Measurements from ENCODE around the gene PDYN. TPM values are rescaled to one million over a fixed set of nuclear protein-coding genes. Genes with fewer than 3 reads are reported as not detected.

The PDYN gene
- polyA plus RNA-seq, 3 donors, result not detected

- WGBS (ENCODE audit: insufficient coverage), result no CpG with 5 or more reads among the region's 2 CpGs
- no peaks in the 10 kb centered on the region for H3K36me3 ChIP-seq (replicated peaks in 1 of 2; ENCODE audit: control insufficient read depth in 1 of 2, insufficient read depth in 2 of 2, low read length in 2 of 2)
- peaks cover 23 to 28% of the 10 kb centered on the region in 2 donors for H3K4me1 ChIP-seq (ENCODE audit: control insufficient read depth in 1 of 2, insufficient read depth in 2 of 2, low read length in 2 of 2)
- no peaks in the 10 kb centered on the region for H3K79me2 ChIP-seq (ENCODE audit: insufficient read depth, low read length)
- H3K27me3 Mint-ChIP-seq (ENCODE audit: low read depth in 3 of 3), result peaks cover 0 to 3% (median 1%) of the 10 kb centered on the region in 3 donors
- H3K27ac ChIP-seq (ENCODE audit: low read depth in 1 of 2, low read length in 2 of 2), result no peak overlapping the region
- intact Hi-C loops (cut with micrococcal nuclease), result no loop called here
- no peak overlapping the region for H3K4me3 Mint-ChIP-seq
- peaks cover 27% of the 10 kb centered on the region for H3K4me1 Mint-ChIP-seq
- no peak for DNase-seq
- H3K9me3 ChIP-seq (replicated peaks in 1 of 2; ENCODE audit: control insufficient read depth in 1 of 2, insufficient read depth in 1 of 2, low read length in 2 of 2), result no peaks in the 10 kb centered on the region
- no peaks in the 10 kb centered on the region for H3K27me3 ChIP-seq (ENCODE audit: control insufficient read depth in 2 of 2, insufficient read depth in 2 of 2, low read length in 2 of 2)
- no peaks in the 10 kb centered on the region for H4K20me1 ChIP-seq (ENCODE audit: insufficient read depth, low read length)
- no peak overlapping the region for H3K9ac ChIP-seq (ENCODE audit: insufficient read depth, low read length, poor library complexity, severe bottlenecking)
- no peak for TF ChIP-seq CTCF (IDR thresholded peaks at IDR 0.05)
- H3K4me2 ChIP-seq (replicated peaks; ENCODE audit: extremely low read depth, low read length, poor library complexity, severe bottlenecking), result no peak overlapping the region
- no peak overlapping the region for H3K27ac Mint-ChIP-seq
- no peak overlapping the region for H2AFZ ChIP-seq (ENCODE audit: insufficient read depth, low read depth, low read length, poor library complexity, severe bottlenecking)
- H3K4me3 ChIP-seq (replicated peaks in 1 of 3; ENCODE audit: low read depth in 2 of 3, low read length in 3 of 3), result no peak overlapping the region
- H3K9me3 Mint-ChIP-seq, result peaks cover 0 to 2% (median 0%) of the 10 kb centered on the region in 7 donors
- no peaks in the 10 kb centered on the region for H3K36me3 Mint-ChIP-seq
Measured at GRCh38 chr20:1958426-1958825, 35.4 kb downstream of the PDYN start.

- Mint-ChIP-seq H3K4me1 (peaks cover 41% of the 10 kb centered on the region), H3K9me3 (peaks cover 0 to 3% (median 0%) of the 10 kb centered on the region in 7 donors), H3K4me3 (no peak overlapping the region), H3K36me3 (no peaks in the 10 kb centered on the region), H3K27me3 (ENCODE audit: low read depth in 3 of 3) (peaks cover 0 to 3% (median 1%) of the 10 kb centered on the region in 3 donors), H3K27ac (peak overlapping the region in 6 of 7 donors; percentile 64 to 98 (median 88))
- Histone ChIP-seq H3K4me1 (ENCODE audit: control insufficient read depth in 1 of 2, insufficient read depth in 2 of 2, low read length in 2 of 2) (peaks cover 47 to 58% of the 10 kb centered on the region in 2 donors), H3K79me2 (ENCODE audit: insufficient read depth, low read length) (no peaks in the 10 kb centered on the region), H4K20me1 (ENCODE audit: insufficient read depth, low read length) (no peaks in the 10 kb centered on the region), H3K4me3 (replicated peaks in 1 of 3; ENCODE audit: low read depth in 2 of 3, low read length in 3 of 3) (no peak overlapping the region), H3K4me2 (replicated peaks; ENCODE audit: extremely low read depth, low read length, poor library complexity, severe bottlenecking) (no peak overlapping the region), H3K9ac (ENCODE audit: insufficient read depth, low read length, poor library complexity, severe bottlenecking) (no peak overlapping the region), H3K27me3 (ENCODE audit: control insufficient read depth in 2 of 2, insufficient read depth in 2 of 2, low read length in 2 of 2) (no peaks in the 10 kb centered on the region), H2AFZ (ENCODE audit: insufficient read depth, low read depth, low read length, poor library complexity, severe bottlenecking) (no peak overlapping the region), H3K36me3 (replicated peaks in 1 of 2; ENCODE audit: control insufficient read depth in 1 of 2, insufficient read depth in 2 of 2, low read length in 2 of 2) (no peaks in the 10 kb centered on the region), H3K9me3 (replicated peaks in 1 of 2; ENCODE audit: control insufficient read depth in 1 of 2, insufficient read depth in 1 of 2, low read length in 2 of 2) (no peaks in the 10 kb centered on the region), H3K27ac (ENCODE audit: low read depth in 1 of 2, low read length in 2 of 2) (no peak overlapping the region)
- 91% methylated on average over 7 of the region's 8 CpGs for WGBS (ENCODE audit: insufficient coverage)
- DNase-seq, result no peak
- no peak for TF ChIP-seq CTCF (IDR thresholded peaks at IDR 0.05)
- intact Hi-C loops (cut with micrococcal nuclease), result no loop called here
Measured at GRCh38 chr20:1955217-1955616, 38.6 kb downstream of the PDYN start.
